Measurements from ENCODE around the gene GEMIN7. TPM values are rescaled to one million over a fixed set of nuclear protein-coding genes. Genes with fewer than 3 reads are reported as not detected.

The GEMIN7 gene
- total RNA-seq, 1 donor = 16.0 TPM

DNA sequence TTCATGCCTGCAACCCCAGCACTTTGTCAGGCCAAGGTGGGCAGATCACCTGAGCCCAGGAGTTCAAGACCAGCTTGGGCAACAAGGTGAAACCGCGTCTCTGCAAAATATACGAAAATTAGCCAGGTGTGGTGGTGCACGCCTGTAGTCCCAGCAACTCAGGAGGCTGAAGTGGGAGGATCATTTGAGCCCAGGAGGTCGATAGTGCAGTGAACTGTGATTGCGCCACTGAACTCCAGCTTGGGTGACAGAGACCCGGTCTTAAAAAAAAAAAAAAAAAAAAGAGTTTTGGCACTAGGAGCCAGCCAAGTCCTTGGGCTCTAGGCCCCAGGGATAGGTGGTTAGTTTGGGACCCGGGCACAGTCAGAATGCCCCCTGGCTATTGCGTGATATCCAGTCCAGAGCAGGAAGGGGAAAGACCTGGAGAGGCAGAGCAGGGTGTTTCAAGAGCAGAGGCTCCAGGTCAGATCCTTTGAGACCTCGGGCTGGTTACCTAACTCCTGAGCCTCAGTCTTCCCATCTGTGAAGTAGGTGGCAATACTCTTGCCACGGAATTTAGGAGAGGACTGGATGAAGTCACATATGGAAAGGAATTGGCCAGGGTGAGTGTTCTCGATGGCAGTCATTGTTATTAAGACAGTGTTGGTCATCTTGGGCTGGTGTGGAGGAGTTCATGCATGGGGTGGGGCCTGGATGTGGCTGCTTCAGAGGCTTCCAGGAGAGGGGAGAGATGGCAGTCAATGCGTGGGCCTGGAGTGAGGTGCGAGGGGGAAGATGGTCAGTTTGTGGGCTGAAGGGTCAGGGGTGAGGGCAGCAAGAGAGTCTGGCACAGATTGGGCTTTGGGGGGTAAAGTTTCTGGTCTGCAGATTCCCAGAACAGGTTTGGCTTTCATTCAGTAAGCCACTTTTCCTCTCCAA is 16.7 kb downstream of the GEMIN7 start:
- no peak for DNase-seq (ENCODE audit: low read depth)
- TF ChIP-seq, protein P1, sequence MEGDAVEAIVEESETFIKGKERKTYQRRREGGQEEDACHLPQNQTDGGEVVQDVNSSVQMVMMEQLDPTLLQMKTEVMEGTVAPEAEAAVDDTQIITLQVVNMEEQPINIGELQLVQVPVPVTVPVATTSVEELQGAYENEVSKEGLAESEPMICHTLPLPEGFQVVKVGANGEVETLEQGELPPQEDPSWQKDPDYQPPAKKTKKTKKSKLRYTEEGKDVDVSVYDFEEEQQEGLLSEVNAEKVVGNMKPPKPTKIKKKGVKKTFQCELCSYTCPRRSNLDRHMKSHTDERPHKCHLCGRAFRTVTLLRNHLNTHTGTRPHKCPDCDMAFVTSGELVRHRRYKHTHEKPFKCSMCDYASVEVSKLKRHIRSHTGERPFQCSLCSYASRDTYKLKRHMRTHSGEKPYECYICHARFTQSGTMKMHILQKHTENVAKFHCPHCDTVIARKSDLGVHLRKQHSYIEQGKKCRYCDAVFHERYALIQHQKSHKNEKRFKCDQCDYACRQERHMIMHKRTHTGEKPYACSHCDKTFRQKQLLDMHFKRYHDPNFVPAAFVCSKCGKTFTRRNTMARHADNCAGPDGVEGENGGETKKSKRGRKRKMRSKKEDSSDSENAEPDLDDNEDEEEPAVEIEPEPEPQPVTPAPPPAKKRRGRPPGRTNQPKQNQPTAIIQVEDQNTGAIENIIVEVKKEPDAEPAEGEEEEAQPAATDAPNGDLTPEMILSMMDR (IDR thresholded peaks at IDR 0.05; ENCODE audit: insufficient read depth, low read length) = no peak
- H3K4me3 ChIP-seq (ENCODE audit: low read depth, low read length) = no peak overlapping the region

GRCh38 chr19:45096700-45097099 is 17.6 kb downstream of the GEMIN7 start:
- H3K4me3 ChIP-seq (ENCODE audit: low read depth, low read length) = no peak overlapping the region
- no peak for DNase-seq (ENCODE audit: low read depth)
- TF ChIP-seq, protein P1 (IDR thresholded peaks at IDR 0.05; ENCODE audit: insufficient read depth, low read length) = no peak

DNA sequence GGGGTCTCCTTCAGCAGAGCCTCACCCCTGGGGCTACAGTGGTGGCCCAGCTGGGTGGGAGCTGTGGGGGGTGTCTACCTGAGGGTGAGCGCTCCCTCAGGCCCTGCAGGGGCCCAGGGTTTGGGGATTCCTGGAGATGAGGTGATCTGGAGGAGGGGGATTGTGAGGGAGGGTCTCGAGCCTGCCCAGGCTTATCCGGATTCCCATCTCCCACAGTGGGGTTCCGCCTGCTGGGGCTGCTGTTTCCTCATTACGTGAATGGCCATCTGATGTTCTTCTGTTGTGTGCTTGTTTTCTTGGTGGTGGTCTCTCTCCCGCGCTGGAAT is 18.4 kb downstream of the GEMIN7 start:
- H3K4me3 ChIP-seq (ENCODE audit: low read depth, low read length) = no peak overlapping the region
- DNase-seq (ENCODE audit: low read depth) = no peak
- TF ChIP-seq, protein P1 (IDR thresholded peaks at IDR 0.05; ENCODE audit: insufficient read depth, low read length) = no peak

DNA sequence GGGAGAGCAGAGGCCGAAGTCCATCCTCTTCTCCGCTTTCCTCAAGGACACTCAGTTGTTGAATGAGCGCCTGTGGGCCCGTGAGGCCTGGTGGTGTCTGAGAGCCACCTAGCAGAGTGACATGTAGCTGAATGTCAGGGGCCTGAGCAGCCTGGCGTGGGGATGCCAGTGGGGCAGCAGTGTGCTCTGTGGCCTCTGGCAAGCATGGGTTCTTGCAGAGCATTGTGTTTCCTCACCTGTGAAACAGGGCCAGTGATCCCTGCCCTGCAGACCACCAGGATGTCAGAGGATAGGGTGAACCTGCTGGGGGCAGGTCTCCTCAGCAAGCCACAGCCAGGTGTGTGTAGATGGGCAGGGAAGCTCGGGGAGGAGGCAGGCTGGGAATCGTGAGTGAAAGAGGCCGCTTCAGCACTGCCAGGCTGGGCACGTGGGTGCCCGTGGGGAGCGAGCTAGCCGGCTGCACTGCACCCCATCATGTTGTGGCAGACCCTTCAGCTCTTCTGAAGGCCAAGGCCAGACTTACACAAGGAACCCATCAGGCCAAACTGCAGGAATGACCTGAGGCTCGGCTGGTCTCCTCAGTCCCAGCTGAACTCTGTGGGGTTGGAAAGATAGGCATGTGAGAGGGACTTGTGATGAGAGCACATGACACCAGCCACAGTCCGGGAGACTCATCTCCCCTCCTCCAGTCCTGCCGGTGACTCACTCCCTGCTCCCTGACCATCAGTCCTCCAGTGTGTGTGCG is 18.9 kb downstream of the GEMIN7 start:
- TF ChIP-seq, protein P1 (IDR thresholded peaks at IDR 0.05; ENCODE audit: insufficient read depth, low read length) = no peak
- DNase-seq (ENCODE audit: low read depth) = peak; percentile 86
- H3K4me3 ChIP-seq (ENCODE audit: low read depth, low read length) = peak overlapping the region; percentile 44

GRCh38 chr19:45098521-45099466 is 19.7 kb downstream of the GEMIN7 start:
- TF ChIP-seq, protein P1 (IDR thresholded peaks at IDR 0.05; ENCODE audit: insufficient read depth, low read length) = no peak
- peak overlapping the region; percentile 44 for H3K4me3 ChIP-seq (ENCODE audit: low read depth, low read length)
- DNase-seq (ENCODE audit: low read depth) = peak; percentile 75

DNA sequence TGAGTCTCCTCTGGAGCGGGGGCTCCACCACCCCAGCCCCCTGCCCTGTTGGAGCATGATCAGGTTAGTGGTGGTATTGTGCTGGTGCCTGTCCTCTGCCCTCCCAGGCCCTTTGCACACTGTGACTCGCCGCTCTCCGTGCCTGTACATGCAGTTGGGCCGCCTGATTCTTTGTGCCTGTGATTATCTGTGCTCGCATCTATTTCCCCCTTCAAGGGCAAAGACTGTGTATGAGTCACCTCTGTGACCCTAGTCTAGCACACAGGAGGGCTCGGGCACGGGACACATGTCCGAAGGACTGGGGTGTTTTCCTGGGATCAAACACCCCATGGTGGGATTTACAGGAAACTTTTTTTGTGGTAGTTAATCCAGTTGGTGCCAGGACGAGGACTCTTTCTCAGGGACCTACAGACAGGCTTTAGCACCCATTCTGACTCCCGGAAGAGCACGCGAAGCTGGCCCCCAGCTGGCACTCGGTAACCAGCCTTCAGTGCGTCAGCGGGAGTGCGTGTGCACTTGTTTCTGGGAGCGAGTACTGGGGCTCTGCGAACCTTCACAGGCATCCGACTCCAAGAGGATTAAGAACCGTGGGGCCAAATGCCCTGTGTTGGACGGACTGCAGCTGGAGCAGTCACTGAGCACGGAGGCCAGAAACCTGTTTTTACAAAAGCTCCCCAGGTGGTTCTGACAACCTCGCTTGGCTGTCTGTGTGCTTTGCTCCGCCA is 20.6 kb downstream of the GEMIN7 start:
- no peak for DNase-seq (ENCODE audit: low read depth)
- TF ChIP-seq, protein P1 (IDR thresholded peaks at IDR 0.05; ENCODE audit: insufficient read depth, low read length) = no peak

More for the DNA sequence above, 20.6 kb downstream of the GEMIN7 start:
- H3K4me3 ChIP-seq (ENCODE audit: low read depth, low read length) = no peak overlapping the region
